ENCODE results near the gene DDN.

Gene DDN

DNA sequence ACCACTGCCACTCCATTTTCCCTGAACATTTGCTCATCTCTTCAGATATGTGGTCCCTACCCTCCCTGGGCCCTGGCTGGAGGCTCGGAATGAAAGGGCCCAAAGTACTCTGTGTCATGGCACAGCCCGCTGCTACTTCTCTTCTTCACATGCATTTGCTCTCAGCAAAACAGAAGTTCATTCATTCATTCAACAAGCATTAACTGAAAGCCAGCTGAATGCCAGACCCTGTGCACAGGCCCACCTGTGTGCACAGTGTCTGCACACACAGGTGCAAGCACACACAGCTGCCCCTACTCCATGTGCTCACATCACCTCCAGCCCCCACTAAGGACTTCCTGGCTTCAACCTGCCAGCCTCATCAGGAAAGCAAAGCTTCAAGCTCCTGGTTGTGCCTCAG, 13.3 kb downstream of the DDN start:
- Mint-ChIP-seq H3K9me3 (no peaks in the 10 kb centered on the region), H3K4me1 (ENCODE audit: low read depth) (peaks cover 14% of the 10 kb centered on the region), H3K27ac (no peak overlapping the region), H3K36me3 (ENCODE audit: low read depth) (no peaks in the 10 kb centered on the region), H3K27me3 (peaks cover 82% of the 10 kb centered on the region), H3K4me3 (no peak overlapping the region)

DNA sequence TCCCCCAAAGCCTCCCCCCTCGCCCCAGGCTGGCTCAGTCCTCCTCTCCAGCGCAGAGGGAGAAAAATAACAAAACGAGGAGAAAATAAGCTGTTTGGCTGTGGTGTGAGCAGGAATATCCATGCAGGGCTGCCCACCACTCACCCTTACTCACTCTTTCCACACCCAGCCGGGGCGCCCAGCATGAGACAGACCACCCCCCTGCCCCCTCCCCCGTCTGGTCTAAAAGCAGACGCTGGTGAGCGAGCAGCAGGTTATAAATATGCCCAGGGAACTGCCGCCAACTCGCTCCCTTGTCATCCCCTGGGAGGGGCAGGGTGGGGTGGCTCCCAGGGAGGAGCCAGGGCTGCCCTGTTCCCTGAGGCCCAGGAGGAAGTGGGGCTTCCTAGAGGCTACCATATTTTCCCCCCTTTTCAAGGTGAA, 13.7 kb downstream of the DDN start:
- Mint-ChIP-seq H3K27ac (no peak overlapping the region), H3K4me3 (no peak overlapping the region), H3K36me3 (ENCODE audit: low read depth) (no peaks in the 10 kb centered on the region), H3K9me3 (no peaks in the 10 kb centered on the region), H3K27me3 (peaks cover 82% of the 10 kb centered on the region), H3K4me1 (ENCODE audit: low read depth) (peaks cover 18% of the 10 kb centered on the region)

DNA sequence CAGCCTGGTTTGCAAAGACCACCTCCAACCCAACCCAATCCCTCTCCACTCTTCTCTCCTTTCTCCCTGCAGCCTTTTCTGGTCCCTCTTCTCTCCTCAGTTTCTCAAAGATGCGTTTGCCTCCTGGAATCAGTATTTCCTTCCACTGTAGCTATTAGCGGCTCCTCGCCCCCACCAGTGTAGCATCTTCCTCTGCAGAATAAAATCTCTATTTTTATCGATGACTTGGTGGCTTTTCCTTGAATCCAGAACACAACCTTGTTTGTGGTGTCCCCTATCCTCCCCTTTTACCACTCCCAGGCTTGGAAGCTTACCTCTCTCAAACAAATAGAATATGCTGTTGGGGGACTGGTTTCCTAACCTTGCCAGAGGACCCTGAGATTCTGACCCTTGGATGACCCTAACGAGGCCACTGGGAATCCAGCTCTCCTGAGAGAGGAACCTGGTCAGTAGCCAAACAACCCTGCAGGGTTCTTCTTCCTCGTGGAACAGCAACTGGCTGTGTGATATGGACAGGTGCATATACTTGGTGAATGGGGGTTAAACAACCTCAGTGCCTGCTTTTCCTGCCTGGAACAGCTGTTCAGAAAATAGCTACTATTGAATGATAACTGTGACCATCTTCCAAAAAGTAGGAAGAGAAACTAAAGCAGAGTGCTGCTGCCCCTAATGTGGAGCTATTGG, 16.6 kb downstream of the DDN start:
- Mint-ChIP-seq H3K36me3 (ENCODE audit: low read depth) (no peaks in the 10 kb centered on the region), H3K27me3 (peaks cover 80% of the 10 kb centered on the region), H3K9me3 (no peaks in the 10 kb centered on the region), H3K4me3 (no peak overlapping the region), H3K4me1 (ENCODE audit: low read depth) (peaks cover 42% of the 10 kb centered on the region), H3K27ac (no peak overlapping the region)

DNA sequence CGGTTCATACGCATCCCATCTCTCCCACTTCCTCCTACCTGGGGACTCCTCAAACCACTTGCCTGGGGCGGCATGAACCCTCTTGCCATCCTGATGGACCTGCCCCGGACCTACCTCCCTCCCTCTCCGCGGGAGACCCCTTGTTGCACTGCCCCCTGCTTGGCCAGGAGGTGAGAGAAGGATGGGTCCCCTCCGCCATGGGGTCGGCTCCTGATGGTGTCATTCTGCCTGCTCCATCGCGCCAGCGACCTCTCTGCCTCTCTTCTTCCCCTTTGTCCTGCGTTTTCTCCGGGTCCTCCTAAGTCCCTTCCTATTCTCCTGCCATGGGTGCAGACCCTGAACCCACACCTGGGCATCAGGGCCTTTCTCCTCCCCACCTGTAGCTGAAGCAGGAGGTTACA, 17.4 kb downstream of the DDN start:
- H3K9me3 Mint-ChIP-seq: no peaks in the 10 kb centered on the region
- no peaks in the 10 kb centered on the region for H3K36me3 Mint-ChIP-seq (ENCODE audit: low read depth)
- peaks cover 82% of the 10 kb centered on the region for H3K27me3 Mint-ChIP-seq
- H3K27ac Mint-ChIP-seq: peak overlapping the region; percentile 70
- peak overlapping the region; percentile 66 for H3K4me3 Mint-ChIP-seq
- H3K4me1 Mint-ChIP-seq (ENCODE audit: low read depth): peaks cover 50% of the 10 kb centered on the region

DNA sequence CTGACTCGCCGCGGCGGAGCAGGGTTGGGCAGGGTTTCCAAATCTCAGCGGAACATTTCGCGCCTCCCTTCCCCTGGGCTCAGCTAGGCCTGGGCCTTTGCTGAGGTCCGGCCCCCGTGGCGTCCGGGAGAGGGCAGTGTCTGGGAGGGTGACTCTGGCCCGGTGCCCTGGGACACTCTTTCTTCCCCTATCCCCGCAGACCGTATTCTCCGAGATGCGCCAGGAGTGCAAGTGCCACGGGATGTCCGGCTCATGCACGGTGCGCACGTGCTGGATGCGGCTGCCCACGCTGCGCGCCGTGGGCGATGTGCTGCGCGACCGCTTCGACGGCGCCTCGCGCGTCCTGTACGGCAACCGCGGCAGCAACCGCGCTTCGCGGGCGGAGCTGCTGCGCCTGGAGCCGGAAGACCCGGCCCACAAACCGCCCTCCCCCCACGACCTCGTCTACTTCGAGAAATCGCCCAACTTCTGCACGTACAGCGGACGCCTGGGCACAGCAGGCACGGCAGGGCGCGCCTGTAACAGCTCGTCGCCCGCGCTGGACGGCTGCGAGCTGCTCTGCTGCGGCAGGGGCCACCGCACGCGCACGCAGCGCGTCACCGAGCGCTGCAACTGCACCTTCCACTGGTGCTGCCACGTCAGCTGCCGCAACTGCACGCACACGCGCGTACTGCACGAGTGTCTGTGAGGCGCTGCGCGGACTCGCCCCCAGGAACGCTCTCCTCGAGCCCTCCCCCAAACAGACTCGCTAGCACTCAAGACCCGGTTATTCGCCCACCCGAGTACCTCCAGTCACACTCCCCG, 18.0 kb downstream of the DDN start:
- peaks cover 52% of the 10 kb centered on the region for H3K4me1 Mint-ChIP-seq (ENCODE audit: low read depth)

DNA sequence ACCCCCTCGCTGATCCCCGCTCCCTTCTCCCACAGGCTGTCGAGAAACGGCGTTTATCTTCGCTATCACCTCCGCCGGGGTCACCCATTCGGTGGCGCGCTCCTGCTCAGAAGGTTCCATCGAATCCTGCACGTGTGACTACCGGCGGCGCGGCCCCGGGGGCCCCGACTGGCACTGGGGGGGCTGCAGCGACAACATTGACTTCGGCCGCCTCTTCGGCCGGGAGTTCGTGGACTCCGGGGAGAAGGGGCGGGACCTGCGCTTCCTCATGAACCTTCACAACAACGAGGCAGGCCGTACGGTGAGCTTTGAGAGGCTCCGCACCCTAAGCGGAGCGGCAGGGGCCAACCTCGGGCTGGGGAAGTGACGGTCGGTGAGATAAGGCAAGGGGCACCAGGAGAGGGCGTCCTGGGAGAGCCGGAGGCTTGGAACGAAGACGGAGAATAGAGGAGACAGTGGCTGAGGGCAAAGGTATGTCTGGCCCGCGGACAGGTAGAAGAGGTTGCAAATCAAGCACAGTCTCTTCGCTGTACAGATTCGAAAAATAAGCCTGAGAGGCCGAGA, 18.7 kb downstream of the DDN start:
- Mint-ChIP-seq H3K27me3 (peaks cover 87% of the 10 kb centered on the region), H3K36me3 (ENCODE audit: low read depth) (no peaks in the 10 kb centered on the region), H3K4me3 (peak overlapping the region; percentile 66), H3K9me3 (no peaks in the 10 kb centered on the region), H3K4me1 (ENCODE audit: low read depth) (peaks cover 52% of the 10 kb centered on the region), H3K27ac (no peak overlapping the region)

More for the DNA sequence above, 18.0 kb downstream of the DDN start:
- Mint-ChIP-seq H3K27me3 (peaks cover 87% of the 10 kb centered on the region), H3K9me3 (no peaks in the 10 kb centered on the region), H3K4me3 (peak overlapping the region; percentile 66), H3K36me3 (ENCODE audit: low read depth) (no peaks in the 10 kb centered on the region), H3K27ac (peak overlapping the region; percentile 70)

DNA sequence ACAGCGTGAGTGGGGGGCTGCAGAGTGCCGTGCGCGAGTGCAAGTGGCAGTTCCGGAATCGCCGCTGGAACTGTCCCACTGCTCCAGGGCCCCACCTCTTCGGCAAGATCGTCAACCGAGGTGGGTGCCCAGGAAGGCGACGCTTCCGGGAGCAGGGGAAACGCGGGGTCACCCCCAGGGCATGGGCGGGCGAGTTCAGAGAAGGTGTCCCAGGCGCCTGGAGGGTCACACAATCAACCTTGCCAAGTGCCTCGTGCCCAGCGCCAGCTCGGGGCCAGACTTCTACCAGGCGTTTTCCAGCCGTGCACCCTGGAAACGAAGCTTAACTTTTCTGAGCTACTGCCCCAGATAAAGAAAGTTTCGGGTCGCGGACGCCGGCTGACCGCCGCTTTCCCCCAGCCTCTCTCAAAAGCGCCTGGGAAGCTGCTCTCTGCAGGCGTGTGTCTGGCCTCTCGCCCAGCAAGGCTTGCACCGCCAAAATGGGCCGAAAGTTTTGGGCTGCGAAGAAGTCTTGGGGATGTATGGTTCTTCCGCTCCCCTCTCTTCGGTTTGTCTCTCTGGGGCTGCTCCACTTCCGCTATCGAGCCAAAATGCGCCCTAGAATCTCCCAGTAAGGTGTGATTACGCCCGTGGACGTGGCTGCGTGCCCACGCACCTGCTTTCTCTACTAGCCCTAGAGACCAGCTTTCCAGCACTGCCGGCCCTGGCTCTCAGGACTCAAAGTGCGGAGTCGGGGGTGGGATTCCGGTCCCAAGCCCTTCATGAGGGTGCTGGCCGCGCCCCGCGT, 19.4 kb downstream of the DDN start:
- H3K4me1 Mint-ChIP-seq (ENCODE audit: low read depth): peaks cover 52% of the 10 kb centered on the region
- no peak overlapping the region for H3K27ac Mint-ChIP-seq
- peak overlapping the region; percentile 66 for H3K4me3 Mint-ChIP-seq
- no peaks in the 10 kb centered on the region for H3K9me3 Mint-ChIP-seq
- H3K27me3 Mint-ChIP-seq: peaks cover 87% of the 10 kb centered on the region
- no peaks in the 10 kb centered on the region for H3K36me3 Mint-ChIP-seq (ENCODE audit: low read depth)

DNA sequence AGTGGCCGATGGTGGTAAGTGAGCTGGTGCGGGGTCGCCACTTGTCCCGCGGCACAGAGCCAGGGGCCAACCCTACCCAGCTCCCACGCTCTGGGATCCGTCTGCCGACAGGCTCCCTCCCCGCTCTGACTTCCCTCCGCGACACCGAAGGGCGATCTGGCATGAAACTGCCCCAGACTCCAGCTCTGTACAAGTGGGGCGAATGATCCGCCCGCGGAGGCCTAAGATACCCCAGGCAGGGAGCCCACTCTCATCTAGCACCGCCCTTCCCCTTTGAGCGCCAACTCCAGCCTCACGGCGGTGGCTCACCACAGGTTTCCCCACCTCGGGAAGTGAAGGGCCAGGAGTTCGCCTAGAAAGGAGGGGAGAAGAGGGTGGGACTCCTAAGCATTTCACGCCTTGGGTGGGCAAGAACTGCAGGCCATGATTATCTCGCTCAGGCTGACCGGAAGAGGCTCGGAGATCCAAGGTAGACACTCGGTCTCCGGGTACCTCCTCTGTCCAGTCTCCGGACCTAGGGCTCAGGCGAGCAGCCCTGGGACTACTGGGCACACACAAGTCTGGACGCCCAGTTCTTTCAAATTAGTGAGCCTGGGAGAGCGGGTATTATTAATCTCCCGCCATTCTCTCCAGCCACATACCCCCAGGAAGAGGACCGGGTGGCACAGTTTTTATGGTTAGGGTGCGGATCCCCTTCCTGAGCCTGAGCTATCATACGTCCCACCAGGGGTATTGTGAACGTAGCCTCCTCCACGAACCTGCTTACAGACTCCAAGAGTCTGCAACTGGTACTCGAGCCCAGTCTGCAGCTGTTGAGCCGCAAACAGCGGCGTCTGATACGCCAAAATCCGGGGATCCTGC, 20.2 kb downstream of the DDN start:
- Mint-ChIP-seq H3K4me1 (ENCODE audit: low read depth) (peaks cover 52% of the 10 kb centered on the region), H3K9me3 (no peaks in the 10 kb centered on the region), H3K27ac (peak overlapping the region; percentile 52), H3K27me3 (peaks cover 86% of the 10 kb centered on the region), H3K36me3 (ENCODE audit: low read depth) (no peaks in the 10 kb centered on the region), H3K4me3 (peak overlapping the region; percentile 66)

DNA sequence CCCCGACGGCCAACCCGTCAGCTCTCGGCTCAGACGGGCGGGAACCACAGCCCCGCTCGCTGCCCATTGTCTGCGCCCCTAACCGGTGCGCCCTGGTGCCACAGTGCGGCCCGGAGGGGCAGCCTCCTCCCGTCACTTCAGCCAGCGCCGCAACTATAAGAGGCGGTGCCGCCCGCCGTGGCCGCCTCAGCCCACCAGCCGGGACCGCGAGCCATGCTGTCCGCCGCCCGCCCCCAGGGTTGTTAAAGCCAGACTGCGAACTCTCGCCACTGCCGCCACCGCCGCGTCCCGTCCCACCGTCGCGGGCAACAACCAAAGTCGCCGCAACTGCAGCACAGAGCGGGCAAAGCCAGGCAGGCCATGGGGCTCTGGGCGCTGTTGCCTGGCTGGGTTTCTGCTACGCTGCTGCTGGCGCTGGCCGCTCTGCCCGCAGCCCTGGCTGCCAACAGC, 20.9 kb downstream of the DDN start, which contains the start of gene WNT1:
TSS of gene WNT1 (plus strand) at position 32 of the 450 bp plus-strand sequence. CDS start at position 361, 329 bp downstream.
- Mint-ChIP-seq H3K4me3 (peak within 1 kb of the TSS; percentile 69), H3K27me3 (peaks cover 85% of the 10 kb centered on the region), H3K4me1 (ENCODE audit: low read depth) (peaks cover 53% of the 10 kb centered on the region), H3K27ac (peak within 1 kb of the TSS; percentile 73), H3K36me3 (ENCODE audit: low read depth) (no peaks in the 10 kb centered on the region), H3K9me3 (no peaks in the 10 kb centered on the region)

DNA sequence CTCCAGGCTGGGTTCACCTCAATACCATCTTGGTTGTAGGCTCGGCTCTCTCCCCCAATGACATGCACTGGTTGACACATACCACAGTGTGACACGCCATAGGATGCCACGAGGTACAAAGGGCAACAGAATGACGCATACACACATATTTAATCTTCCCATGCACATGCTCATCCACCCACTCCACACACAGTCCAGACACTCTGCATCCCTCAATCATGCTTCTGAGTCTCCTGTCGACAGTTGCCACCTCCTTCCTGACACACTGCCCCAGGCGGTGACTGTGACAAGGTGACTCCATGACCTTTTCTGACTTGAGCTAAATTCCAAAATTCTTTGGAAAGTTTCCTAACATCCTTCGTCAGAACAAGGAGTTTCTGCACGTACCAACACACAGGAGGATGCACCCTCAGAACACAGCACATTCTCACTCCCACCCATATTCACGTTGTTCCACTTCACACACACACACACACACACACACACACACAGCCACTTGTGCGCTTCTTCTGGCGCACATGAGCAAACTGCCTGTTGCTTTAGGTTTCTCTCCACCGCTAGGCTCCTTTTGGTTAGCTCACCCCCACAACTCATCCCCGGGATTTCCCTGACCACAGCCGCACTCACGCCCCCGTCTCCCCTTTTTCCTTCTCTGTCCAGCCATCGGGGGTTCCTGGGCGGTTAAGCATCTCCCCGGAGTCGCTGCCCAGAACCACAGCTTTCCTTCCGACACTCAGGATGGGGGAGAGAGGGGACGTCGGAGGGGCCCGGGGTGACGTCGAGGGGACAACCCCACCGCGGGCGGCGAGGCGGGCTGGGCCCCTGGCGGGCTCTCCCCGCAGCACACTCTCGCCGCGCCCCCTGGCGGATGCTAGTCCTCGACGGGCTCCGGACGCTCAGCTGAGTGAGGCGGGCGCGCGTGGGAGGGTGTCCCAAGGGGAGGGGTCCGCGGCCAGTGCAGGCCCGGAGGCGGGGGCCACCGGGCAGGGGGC, 21.6 kb downstream of the DDN start:
- peaks cover 87% of the 10 kb centered on the region for H3K27me3 Mint-ChIP-seq
- peak overlapping the region; percentile 73 for H3K27ac Mint-ChIP-seq
- H3K4me1 Mint-ChIP-seq (ENCODE audit: low read depth): peaks cover 61% of the 10 kb centered on the region
- H3K36me3 Mint-ChIP-seq (ENCODE audit: low read depth): no peaks in the 10 kb centered on the region
- H3K4me3 Mint-ChIP-seq: peak overlapping the region; percentile 69
- H3K9me3 Mint-ChIP-seq: no peaks in the 10 kb centered on the region

DNA sequence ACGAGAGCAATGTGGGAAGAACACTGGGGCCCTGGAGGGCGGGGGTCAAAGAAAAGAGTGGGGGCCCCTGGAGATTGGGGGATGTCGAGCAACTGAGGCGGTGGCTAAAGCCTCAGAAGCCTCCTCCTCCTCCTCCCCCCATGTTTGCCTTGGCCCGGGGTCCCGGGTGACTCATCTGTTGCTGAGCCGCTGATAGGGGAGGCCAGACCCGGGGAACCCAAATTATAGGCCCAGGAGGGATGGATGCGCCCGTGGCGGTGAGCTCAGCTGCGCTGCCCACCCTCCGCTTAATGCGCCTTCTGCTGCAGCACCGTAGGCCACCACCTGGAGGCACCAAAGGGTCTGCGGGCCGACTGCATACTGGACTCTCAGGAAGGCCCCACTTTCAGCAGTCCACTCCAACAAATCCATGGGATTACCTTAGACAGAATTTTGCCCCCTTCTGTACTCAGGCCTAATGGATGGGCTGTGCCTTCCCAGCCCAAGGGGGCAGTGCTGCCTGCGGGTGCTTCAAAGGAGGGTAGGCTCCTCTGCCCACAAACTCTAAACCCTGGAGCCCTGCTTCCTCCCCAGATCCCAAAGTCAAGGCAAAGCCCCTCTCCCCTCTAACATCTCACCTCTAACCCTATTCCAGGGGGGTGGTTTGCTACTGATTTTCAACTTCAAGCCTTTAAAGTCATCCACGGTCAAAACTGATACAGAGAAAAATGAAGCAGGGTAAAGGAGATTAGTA, 25.1 kb downstream of the DDN start:
- H3K27ac Mint-ChIP-seq: no peak overlapping the region
- no peak overlapping the region for H3K4me3 Mint-ChIP-seq
- H3K36me3 Mint-ChIP-seq (ENCODE audit: low read depth): no peaks in the 10 kb centered on the region
- H3K9me3 Mint-ChIP-seq: no peaks in the 10 kb centered on the region
- H3K27me3 Mint-ChIP-seq: peaks cover 78% of the 10 kb centered on the region
- peaks cover 61% of the 10 kb centered on the region for H3K4me1 Mint-ChIP-seq (ENCODE audit: low read depth)

DNA sequence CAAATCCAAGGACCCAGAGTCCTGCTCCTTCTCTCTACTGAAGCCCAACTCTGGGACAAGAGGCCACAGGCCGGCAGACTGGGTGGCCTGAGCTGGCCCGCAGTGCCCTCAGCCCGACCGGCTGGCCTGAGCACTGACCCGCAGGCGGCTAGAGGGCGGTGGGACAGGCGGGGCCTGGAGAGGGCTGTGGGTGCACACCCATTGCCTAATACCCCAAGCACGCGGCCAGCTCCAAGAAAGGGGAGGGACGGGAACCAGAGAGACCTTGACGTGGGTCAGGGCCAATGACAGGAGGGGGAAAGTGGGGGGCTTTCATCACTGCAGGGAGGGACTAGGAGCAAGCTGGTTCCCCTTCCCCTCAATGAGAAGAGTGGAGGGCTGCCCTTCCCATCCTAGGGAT, 25.6 kb downstream of the DDN start:
- Mint-ChIP-seq H3K9me3 (no peaks in the 10 kb centered on the region), H3K36me3 (ENCODE audit: low read depth) (no peaks in the 10 kb centered on the region), H3K27ac (no peak overlapping the region), H3K4me3 (no peak overlapping the region), H3K4me1 (ENCODE audit: low read depth) (peaks cover 61% of the 10 kb centered on the region), H3K27me3 (peaks cover 77% of the 10 kb centered on the region)

All from stimulated activated naive CD8-positive, alpha-beta T cell treated with anti-CD3 and anti-CD28 coated beads, Interleukin-15, Interleukin-2, amounts not matched to agents 100 ng/mL and 50 ng/mL, for 24 hours (primary cell).